NT2/D1 (cell line): ENCODE data around the gene OCIAD2.

Experiments used
- SUZ12 ChIP-seq: IDR thresholded peaks from 2 replicates; pipeline ENCODE4 v1.6.1; 2011; ENCODE audit not compliant: insufficient read length, insufficient read depth; ENCODE audit errors: extremely low read depth
- YY1 ChIP-seq: IDR thresholded peaks from 2 replicates; pipeline ENCODE4 v1.6.1; 2011; ENCODE audit not compliant: insufficient read length, insufficient read depth

DNA sequence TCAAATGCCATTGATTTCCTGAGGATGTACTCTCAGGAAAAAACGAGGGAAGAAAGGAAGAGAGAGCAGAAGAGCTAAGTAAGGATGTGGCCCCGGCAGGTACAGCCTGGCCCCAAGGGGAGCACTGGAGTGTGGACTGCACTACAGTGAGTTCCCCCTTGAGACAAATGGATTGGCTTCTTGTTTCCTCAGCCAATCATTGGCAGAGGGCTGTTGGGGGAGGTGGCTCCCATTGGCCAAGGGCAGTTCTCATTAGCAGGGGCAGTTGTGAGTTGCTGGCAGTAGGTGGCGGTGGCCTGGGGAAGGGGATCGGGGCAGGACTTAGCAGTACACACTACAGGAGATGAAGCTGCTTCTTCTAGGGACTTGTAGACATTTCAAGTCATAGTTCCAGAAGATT, 24.1 kb upstream of the OCIAD2 start:
- TF ChIP-seq YY1 (no peak), SUZ12 (no peak)
